Measurements from ENCODE around the gene PCAT7.

- no peak for TF ChIP-seq CTCF (IDR thresholded peaks at IDR 0.05)
- TF ChIP-seq MAZ (IDR thresholded peaks at IDR 0.05; ENCODE audit: borderline replicate concordance, low read depth, low read length), result no peak
- no peak for TF ChIP-seq RCOR1 (IDR thresholded peaks at IDR 0.05; ENCODE audit: low read depth, low read length)
- no peak for TF ChIP-seq BHLHE40 (IDR thresholded peaks at IDR 0.05; ENCODE audit: low read depth, low read length)
- no peak for TF ChIP-seq EP300 (IDR thresholded peaks at IDR 0.05)
- no peak for TF ChIP-seq POLR2A (IDR thresholded peaks at IDR 0.05; ENCODE audit: low read length)
- TF ChIP-seq HMGXB4 (CRISPR knock-in tag; IDR thresholded peaks at IDR 0.05; ENCODE audit: borderline replicate concordance), result no peak
- no peak for TF ChIP-seq REST (IDR thresholded peaks at IDR 0.05)
- no peak for TF ChIP-seq BCL3 (IDR thresholded peaks at IDR 0.05)
- TF ChIP-seq E2F6 (IDR thresholded peaks at IDR 0.05; ENCODE audit: borderline replicate concordance, low read depth), result no peak
- TF ChIP-seq HDAC2 (IDR thresholded peaks at IDR 0.05), result no peak
- no peak for TF ChIP-seq ZFP36 (IDR thresholded peaks at IDR 0.05; ENCODE audit: borderline replicate concordance, partially characterized antibody)
- TF ChIP-seq JUNB (IDR thresholded peaks at IDR 0.05), result no peak
These were observed 13.5 kb downstream of the PCAT7 start for GRCh38 chr9:94568250-94568889.

Measured in A549 (cell line).